Measurements from ENCODE around the gene SLC27A5. TPM values are rescaled to one million over a fixed set of nuclear protein-coding genes. Genes with fewer than 3 reads are reported as not detected.
A peak's percentile ranks its signal among the peaks of the same experiment; 100 is the strongest.

Gene SLC27A5
- total and polyA plus RNA-seq, 9 of the 15 experiments (the other 6 are each of a cell fraction or from before 2014, with no cell fraction given) = 42.2 to 318 (median 64.7) TPM

DNA sequence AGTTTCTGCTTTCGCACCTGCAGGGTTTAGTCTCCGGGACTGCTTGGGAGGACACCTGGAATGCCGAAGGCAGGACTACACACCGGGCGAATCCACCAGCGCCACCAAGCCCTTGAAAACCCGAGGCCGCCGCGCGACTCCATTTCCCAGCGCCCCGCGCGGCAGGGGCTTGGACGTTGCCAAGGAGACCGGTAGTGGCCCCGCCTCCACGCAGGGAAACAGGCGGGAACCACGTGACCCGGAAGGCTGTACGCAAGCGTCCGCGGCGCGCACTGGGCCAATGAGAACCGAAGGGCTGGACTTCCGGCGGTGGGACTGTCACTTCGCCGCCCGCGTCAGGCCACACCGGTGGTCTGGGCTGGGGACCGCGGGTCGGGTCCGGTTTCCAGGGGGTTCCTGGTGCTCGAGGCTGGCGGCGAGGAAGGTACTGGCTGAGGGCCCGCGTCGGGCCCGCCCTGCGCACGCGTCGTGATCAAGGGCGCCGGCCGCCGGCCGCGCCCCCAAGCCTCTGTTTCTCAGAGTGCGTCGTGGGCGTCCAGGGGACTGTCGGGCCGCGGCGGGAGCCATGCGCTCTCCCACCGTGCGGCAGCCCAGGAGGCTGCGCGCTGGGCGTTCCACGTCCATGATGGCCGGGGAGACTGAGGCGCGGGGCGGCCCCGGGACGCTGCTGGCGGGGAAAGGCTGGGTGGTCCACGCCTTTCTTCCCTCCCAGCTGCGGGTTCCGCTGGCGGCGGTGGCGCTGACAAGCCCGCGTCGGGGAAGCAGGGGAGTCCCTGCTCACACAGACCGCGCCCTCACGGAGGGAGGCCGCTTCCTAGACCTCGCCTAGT is 44.8 kb downstream of the SLC27A5 start, which contains the start of gene ZNF324 (continued):
- TF ChIP-seq ZNF140 (CRISPR knock-in tag; IDR thresholded peaks at IDR 0.05) = no peak
- TF ChIP-seq, protein P1, sequence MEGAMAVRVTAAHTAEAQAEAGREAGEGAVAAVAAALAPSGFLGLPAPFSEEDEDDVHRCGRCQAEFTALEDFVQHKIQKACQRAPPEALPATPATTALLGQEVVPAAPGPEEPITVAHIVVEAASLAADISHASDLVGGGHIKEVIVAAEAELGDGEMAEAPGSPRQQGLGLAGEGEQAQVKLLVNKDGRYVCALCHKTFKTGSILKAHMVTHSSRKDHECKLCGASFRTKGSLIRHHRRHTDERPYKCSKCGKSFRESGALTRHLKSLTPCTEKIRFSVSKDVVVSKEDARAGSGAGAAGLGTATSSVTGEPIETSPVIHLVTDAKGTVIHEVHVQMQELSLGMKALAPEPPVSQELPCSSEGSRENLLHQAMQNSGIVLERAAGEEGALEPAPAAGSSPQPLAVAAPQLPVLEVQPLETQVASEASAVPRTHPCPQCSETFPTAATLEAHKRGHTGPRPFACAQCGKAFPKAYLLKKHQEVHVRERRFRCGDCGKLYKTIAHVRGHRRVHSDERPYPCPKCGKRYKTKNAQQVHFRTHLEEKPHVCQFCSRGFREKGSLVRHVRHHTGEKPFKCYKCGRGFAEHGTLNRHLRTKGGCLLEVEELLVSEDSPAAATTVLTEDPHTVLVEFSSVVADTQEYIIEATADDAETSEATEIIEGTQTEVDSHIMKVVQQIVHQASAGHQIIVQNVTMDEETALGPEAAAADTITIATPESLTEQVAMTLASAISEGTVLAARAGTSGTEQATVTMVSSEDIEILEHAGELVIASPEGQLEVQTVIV (CRISPR knock-in tag; IDR thresholded peaks at IDR 0.05; ENCODE audit: borderline replicate concordance) = no peak
- TF ChIP-seq ZNF449 (CRISPR knock-in tag; IDR thresholded peaks at IDR 0.05) = no peak
- no peak for TF ChIP-seq PHB (CRISPR knock-in tag; IDR thresholded peaks at IDR 0.05)
- TF ChIP-seq SIN3B (IDR thresholded peaks at IDR 0.05; ENCODE audit: low read depth) = peak; percentile 79
- TF ChIP-seq, protein P2, sequence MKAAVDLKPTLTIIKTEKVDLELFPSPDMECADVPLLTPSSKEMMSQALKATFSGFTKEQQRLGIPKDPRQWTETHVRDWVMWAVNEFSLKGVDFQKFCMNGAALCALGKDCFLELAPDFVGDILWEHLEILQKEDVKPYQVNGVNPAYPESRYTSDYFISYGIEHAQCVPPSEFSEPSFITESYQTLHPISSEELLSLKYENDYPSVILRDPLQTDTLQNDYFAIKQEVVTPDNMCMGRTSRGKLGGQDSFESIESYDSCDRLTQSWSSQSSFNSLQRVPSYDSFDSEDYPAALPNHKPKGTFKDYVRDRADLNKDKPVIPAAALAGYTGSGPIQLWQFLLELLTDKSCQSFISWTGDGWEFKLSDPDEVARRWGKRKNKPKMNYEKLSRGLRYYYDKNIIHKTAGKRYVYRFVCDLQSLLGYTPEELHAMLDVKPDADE (conservative IDR thresholded peaks at IDR 0.05; ENCODE audit: control insufficient read depth, low read depth, low read length) = peak; percentile 41; the same call in 1 of the 2 replicates
- TF ChIP-seq FIP1L1 (IDR thresholded peaks at IDR 0.05; ENCODE audit: low read depth, low read length, poor library complexity, severe bottlenecking) = peak; percentile 81
- TF ChIP-seq SMARCA5 (IDR thresholded peaks at IDR 0.05) = no peak
- TF ChIP-seq ZKSCAN3 (CRISPR knock-in tag; IDR thresholded peaks at IDR 0.05) = no peak
- TF ChIP-seq, protein P3, sequence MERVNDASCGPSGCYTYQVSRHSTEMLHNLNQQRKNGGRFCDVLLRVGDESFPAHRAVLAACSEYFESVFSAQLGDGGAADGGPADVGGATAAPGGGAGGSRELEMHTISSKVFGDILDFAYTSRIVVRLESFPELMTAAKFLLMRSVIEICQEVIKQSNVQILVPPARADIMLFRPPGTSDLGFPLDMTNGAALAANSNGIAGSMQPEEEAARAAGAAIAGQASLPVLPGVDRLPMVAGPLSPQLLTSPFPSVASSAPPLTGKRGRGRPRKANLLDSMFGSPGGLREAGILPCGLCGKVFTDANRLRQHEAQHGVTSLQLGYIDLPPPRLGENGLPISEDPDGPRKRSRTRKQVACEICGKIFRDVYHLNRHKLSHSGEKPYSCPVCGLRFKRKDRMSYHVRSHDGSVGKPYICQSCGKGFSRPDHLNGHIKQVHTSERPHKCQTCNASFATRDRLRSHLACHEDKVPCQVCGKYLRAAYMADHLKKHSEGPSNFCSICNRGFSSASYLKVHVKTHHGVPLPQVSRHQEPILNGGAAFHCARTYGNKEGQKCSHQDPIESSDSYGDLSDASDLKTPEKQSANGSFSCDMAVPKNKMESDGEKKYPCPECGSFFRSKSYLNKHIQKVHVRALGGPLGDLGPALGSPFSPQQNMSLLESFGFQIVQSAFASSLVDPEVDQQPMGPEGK (CRISPR knock-in tag; IDR thresholded peaks at IDR 0.05; ENCODE audit: borderline replicate concordance) = no peak
- TF ChIP-seq, protein P4, sequence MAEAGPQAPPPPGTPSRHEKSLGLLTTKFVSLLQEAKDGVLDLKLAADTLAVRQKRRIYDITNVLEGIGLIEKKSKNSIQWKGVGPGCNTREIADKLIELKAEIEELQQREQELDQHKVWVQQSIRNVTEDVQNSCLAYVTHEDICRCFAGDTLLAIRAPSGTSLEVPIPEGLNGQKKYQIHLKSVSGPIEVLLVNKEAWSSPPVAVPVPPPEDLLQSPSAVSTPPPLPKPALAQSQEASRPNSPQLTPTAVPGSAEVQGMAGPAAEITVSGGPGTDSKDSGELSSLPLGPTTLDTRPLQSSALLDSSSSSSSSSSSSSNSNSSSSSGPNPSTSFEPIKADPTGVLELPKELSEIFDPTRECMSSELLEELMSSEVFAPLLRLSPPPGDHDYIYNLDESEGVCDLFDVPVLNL (CRISPR knock-in tag; IDR thresholded peaks at IDR 0.05; ENCODE audit: low read depth) = peak; percentile 23; the same call in 1 of the 2 replicates
- TF ChIP-seq LARP7 (IDR thresholded peaks at IDR 0.05) = no peak
- no peak for TF ChIP-seq NR2C2 (CRISPR knock-in tag; IDR thresholded peaks at IDR 0.05)
- TF ChIP-seq NR2C2 (tag; IDR thresholded peaks at IDR 0.05) = no peak; the same call in 1 of the 2 replicates

Measured in K562 (cell line).